ENCODE data around the gene TAF11L5.
"Not testable (repeated sequence)": the region's sequence is repeated elsewhere in the genome, so short reads cannot be mapped to it uniquely, and the experiment has no call there.

Gene TAF11L5

DNA sequence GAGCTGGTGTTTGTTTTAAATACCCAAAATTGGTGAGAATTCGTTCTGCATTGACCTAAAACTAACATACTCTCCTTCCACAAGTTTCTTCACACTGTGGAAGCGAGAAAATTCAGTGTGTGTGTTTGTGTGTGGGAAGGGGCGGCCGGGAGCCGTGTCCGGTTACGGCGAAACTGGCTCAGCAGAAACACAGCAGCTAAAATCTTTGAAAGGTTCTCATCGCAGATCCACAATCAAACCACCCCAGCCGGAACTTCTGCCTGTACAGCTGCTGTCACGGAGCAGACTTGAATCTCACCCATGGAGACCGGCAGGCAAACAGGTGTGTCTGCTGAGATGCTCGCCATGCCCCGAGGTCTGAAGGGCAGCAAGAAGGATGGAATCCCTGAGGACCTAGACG is at the start of gene TAF11L5:
Gene TAF11L5, plus strand, starts transcription at position 301 of the 400 bp plus-strand sequence.
- DNase-seq, result not testable (repeated sequence)

DNA sequence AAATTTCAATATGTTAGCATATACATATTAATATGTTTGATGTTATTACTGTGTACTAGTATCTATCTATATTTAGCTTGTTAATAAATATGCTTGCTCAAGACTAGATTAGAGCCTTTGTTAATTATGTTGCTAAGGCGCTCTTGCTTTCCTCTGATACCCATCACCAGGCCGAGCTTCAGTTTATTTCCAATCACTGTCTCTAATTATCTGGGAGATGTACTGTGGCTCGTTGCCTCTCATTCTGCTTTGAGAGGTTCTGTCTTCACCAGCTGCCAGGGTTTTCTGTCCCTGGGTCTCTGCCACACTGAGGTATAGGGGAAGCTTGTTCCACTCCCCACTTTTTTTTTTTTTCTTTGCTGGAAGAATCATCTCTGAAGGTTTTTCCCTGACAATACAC is 48.0 kb upstream of the TAF11L5 start:
- DNase-seq, result no peak

DNA sequence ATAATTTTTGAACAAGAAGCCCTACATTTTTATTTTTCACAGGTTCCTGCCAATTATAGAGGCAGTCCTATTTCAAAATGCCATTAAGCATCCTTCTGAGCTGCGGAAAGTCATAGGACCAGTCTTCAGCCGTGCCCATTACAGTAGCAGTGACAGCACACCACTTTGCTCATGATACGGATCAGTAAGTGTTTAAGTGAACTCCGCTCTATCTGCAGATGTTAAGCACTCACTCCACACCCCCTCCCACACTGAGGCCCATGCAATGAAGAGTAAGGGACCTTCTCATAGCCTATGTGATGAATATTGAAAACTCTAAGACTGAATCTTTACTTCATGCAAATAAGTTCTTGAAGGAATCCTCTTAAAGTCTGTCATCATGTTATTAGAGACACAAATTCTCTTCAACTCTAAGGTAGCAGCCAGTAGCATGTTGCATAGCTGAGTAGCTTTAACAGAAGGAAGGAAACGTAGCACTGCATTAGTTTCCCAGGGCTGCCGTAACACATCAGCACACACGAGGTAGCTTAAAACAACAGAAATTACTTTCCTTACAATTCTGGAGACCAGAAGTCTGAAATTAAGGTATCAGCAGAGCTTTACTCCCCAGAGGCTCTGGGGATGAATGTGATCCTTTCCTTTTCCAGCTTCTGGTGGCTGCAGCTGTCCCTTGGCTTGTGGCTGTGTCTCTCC is 47.3 kb upstream of the TAF11L5 start:
- no peak for DNase-seq

DNA sequence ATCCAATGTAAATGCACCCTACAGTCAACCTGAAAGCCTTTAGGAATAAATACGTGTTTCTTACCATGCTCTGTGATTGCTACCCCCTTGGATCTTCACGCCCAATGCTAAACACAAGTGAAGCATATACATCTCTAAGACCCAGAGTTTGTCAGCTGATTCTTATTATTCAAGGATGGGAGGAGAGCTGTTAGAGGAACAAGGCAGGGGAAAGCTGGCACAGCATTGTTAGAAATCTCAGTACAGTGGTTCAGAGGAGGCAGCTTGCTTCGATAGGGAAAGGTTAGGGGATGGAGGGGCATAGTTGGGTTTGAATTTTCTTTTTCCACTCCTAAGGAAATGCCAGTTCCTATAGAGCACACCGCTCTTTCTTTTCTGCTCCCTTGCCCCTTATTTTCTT is 43.7 kb upstream of the TAF11L5 start:
- DNase-seq, result no peak

DNA sequence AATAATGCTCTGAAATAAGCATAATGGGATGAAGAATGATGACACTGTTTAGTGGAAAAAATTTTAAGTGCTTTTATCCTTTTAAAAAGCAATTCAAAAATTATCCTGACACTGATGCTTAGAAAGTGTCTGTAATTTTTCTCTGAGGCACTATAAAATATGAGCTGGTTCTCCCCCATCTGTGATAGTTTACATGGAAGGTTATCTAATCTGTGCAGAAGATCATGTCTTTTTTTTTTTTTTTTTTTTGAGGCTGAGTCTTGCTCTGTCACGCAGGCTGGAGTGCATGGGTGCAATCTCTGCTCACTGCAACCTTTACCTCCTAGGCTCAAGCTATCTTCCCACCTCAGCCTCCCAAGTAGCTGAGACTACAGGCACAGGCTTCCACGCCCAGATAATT is 42.2 kb upstream of the TAF11L5 start:
- no peak for DNase-seq

DNA sequence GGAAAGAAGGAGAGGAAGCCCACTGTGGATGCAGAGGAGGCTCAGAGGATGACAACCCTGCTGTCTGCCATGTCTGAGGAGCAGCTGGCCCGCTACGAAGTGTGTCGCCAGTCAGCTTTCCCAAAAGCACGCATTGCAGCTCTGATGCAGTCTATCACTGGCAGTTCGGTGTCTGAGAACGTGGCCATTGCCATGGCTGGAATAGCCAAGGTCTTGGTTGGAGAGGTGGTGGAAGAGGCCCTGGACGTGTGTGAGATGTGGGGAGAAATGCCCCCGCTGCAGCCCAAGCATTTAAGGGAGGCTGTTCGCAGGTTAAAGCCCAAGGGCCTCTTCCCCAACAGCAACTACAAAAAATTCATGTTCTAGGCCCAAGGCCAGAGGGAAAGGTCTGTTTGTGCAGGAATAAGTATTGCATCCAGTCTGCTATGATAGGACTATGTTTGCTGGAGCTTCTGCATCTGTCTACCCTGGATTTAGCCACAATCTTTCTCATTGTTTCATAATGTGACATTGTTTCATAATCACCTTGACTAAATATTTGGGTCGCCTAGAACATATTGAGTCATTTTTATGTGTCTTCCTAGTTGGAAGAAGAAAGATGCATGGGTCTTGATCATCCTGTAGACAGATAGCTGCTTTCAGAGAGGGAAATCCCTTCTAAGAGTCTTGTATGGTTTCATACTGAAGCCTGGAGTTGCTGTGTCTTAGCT is 38.4 kb upstream of the TAF11L5 start:
- DNase-seq, result not testable (repeated sequence)

DNA sequence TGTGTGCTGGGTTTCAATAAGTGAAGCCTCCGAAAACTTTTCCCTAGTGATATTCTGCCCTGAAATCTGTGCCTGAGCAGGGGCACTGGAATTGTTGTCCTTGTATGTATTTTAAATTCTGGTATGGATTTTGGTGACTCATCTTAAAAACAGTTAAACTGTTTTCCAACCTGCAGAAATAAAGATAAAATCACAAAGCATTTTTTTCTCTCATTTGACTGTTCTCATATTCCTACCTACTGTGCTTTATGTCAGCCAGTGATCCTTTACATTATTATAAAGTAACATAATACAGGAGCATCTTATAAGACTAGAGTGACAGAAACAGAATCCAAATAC is 37.9 kb upstream of the TAF11L5 start:
- DNase-seq, result no peak

DNA sequence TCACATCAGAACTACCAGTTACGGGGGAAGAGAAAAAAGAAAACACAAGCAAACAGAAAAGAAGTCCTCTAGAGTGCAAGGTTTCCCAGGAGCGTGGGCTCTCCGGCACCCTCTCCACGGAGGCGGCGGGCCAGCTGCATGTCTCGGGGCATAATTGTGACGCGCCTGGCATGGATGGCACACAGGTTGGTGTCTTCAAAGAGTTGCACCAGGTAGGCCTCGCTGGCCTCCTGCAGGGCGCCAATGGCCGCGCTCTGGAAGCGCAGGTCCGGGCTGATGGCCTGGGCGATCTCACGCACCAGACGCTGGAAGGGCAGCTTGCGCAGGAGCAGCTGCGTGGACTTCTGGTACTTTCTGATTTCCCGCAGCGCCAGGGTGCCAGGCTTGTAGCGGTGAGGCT is 33.8 kb upstream of the TAF11L5 start:
- not testable (repeated sequence) for DNase-seq

DNA sequence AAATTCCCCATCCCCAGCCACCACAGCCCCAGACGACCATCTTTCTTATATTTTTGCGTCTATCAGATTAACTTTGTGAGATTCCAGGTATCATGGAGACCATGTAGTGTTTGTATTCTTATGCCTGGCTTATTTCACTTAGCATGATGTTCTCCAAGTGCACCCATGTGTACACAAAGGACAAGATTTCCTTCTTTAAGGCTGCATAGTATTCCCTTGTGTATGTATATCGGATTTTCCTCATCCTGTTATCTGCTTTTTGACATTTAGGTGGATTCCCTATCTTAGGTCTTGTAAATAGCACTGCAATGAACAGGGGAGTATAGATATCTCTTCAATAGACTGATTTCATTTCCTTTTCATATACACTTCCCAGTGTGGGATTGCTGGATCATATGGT is 32.3 kb upstream of the TAF11L5 start:
- no peak for DNase-seq

DNA sequence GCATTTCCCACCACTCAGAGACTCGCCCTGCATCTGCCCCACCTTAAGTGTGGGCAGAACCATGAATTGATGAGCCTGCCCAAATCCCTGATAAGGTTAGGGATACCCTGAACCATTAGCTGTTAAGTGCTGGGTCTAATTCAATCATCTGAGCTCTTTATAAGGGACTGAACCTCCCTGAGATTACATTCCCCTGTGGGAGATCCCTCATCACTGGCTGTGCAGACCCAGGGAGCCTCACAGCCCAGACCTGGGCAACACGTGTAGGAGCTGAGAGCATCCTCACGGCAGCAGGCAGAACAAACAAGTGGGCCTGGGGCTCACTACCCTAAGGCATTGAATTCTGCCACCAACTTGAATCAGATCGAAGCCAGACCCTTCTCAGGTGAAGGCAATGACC is 27.6 kb upstream of the TAF11L5 start:
- DNase-seq, result no peak

DNA sequence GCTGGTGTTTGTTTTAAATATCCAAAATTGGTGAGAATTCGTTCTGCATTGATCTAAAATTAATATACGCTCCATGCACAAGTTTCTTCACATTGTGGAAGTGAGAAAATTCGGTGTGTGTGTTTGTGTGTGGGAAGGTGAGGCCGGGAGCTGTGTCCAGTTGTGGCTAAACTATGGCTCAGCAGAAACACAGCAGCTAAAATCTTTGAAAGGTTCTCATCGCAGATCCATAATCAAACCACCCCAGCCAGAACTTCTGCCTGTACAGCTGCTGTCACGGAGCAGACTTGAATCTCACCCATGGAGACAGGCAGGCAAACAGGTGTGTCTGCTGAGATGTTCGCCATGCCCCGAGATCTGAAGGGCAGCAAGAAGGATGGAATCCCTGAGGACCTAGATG is 27.1 kb upstream of the TAF11L5 start, which contains the start of gene TAF11L2:
Gene TAF11L2, plus strand, starts transcription at position 301 of the 400 bp plus-strand sequence.
- DNase-seq, result not testable (repeated sequence)

DNA sequence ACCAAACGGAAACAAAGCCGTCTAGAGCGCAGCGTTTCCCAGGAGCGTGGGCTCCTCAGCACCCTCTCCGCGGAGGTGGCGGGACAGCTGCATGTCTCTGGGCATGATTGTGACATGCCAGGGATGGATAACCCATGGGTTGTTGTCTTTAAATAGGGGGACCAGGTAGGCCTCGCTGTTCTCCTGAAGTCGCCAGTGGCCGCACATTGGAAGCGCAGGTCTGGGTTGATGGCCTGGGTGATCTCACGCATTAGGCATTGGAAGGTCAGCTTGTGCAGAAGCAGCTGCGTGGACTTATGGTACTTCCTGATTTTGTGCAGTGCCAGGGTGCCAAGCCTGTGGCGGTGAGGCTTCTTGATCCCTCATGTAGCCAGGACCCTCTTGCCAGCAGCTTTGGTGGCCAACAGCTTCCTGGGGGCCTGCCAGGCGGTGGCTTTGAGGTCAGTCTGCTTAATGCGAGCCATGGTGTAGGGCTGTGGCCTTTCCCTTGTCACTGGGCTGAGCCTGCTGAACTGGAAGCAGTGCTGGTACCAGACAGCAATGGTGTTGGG is 13.2 kb upstream of the TAF11L5 start:
- DNase-seq, result no peak

DNA sequence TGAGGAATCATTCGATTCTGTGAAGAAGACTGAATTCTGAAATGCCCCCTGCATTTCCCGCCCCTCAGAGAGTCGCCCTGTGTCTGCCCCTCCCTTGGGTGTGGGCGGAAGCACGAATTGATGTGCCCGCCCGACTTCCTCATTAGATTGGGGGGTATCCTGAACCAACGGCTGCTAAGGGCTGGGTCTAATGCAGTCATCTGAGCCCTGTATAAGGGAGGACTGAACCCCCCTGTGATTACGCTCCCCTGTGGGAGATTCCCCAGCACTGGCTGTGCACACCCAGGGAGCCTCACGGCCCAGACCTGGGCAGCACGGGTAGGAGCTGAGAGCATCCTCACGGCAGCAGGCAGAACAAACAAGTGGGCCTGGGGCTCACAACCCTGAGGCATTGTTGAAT is 7.5 kb upstream of the TAF11L5 start:
- not testable (repeated sequence) for DNase-seq

DNA sequence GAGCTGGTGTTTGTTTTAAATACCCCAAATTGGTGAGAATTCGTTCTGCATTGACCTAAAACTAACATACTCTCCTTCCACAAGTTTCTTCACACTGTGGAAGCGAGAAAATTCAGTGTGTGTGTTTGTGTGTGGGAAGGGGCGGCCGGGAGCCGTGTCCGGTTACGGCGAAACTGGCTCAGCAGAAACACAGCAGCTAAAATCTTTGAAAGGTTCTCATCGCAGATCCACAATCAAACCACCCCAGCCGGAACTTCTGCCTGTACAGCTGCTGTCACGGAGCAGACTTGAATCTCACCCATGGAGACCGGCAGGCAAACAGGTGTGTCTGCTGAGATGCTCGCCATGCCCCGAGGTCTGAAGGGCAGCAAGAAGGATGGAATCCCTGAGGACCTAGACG is 7.0 kb upstream of the TAF11L5 start, which contains the start of gene TAF11L3:
Gene TAF11L3, plus strand, starts transcription at position 301 of the 400 bp plus-strand sequence.
- not testable (repeated sequence) for DNase-seq

DNA sequence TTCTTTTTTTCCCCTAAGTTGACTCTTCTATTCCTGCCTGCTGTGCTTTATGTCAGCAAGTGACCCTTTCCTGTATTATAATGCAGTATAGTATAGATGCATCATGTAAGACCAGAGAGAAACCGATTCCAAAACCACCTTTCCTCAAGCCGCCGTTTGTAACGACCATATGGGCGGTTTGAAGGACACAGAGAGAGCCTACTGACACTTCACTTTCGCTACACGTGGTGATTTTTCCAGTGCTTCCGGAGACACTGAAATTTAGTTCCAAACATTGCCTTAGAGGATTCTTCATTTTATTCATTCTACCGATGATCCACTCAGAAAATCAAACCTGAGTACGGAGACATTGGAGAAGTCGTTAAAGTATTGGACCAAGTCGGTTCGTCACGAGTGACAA is 5.5 kb upstream of the TAF11L5 start:
- not testable (repeated sequence) for DNase-seq

DNA sequence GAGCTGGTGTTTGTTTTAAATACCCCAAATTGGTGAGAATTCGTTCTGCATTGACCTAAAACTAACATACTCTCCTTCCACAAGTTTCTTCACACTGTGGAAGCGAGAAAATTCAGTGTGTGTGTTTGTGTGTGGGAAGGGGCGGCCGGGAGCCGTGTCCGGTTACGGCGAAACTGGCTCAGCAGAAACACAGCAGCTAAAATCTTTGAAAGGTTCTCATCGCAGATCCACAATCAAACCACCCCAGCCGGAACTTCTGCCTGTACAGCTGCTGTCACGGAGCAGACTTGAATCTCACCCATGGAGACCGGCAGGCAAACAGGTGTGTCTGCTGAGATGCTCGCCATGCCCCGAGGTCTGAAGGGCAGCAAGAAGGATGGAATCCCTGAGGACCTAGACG is 3.5 kb upstream of the TAF11L5 start, which contains the start of gene TAF11L4:
Gene TAF11L4, plus strand, starts transcription at position 301 of the 400 bp plus-strand sequence.
- not testable (repeated sequence) for DNase-seq

DNA sequence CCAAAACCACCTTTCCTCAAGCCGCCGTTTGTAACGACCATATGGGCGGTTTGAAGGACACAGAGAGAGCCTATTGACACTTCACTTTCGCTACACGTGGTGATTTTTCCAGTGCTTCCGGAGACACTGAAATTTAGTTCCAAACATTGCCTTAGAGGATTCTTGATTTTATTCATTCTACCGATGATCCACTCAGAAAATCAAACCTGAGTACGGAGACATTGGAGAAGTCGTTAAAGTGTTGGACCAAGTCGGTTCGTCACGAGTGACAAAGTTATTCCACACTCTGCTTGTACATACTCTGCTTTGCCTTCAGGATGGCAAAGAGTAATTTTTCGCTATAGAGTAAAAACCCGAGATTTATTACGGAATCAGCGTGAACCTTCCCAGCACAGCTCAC is 1.5 kb downstream of the TAF11L5 start:
- DNase-seq, result not testable (repeated sequence)

DNA sequence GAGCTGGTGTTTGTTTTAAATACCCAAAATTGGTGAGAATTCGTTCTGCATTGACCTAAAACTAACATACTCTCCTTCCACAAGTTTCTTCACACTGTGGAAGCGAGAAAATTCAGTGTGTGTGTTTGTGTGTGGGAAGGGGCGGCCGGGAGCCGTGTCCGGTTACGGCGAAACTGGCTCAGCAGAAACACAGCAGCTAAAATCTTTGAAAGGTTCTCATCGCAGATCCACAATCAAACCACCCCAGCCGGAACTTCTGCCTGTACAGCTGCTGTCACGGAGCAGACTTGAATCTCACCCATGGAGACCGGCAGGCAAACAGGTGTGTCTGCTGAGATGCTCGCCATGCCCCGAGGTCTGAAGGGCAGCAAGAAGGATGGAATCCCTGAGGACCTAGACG is 3.3 kb downstream of the TAF11L5 start, which contains the start of gene TAF11L6:
Gene TAF11L6, plus strand, starts transcription at position 301 of the 400 bp plus-strand sequence.
- not testable (repeated sequence) for DNase-seq
